ENCODE data around the gene ERFL.

ERFL gene

DNA sequence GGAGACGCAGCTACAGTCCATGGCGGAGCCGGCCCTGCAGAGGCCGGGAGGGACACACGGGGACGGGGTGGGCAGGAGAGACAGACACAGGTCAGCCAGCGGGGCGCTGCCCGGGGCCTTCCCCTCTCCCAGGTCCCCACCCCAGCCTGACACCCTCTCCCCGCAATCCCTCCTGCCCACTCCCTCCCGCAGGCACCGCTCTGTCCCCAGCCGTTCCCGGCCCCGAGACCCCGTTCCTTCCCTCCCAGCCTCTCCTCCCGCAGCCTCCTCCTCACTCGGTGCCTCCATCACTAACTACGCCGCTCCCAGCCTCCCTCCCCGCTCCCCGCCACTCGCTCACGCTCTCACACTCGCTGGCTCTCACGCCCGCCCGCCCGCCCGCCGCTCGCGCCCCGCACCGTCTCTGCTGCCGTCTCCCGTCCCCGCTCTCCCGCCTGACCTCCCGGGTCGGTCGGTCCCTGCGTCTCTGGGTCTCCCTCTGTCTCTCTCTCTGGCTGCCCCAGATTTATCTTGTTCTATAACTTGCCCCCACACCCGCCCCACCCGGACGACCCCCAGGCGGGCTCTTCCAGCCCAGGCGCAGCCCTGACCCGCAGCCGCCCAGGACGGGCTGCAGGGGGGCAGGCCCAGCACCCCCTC lies 15.2 kb downstream of the ERFL start:
- peak; percentile 47 for DNase-seq

GRCh38 chr19:41911889-41912731 lies 16.1 kb downstream of the ERFL start:
- no peak for DNase-seq

DNA sequence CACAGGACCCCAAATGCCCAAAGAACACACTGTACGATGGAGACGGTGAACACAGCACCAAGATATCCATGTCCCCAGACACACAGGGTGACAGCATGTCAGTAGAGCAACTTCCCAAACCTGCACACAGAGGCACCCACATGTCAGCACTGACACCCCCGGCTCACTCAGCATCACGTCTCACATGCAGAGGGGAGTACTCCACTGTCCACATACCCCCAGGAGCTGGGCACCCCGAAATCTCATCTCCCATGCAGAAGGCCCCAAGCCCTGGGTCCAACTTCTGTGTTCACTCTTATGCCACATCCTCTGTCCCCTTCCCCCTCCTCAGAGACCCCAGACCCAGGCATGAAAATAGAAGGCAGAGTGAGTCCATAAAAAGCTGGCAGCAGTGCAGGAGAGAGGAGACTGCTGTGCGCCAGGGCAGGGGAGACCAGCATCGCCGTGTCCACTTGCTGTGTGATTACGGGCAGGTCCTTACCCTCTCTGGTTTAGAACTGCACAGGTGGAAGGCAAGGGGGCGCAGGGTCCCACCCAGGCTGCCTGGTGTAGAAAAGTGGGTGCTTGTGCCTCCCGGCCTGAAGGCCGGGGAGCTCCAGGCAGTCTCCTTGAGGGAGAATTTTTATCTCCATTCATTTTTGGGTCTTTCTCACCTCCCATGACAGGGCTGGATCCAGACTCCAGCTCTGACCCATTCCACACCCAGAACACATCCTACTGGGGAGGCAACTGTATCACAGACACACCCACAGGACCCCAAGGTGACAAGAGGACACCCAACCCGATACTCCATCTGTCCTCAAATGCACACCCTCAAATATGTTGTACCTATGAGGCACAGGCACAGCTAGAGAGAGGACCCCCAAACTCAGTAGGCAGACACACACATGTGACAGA lies 17.0 kb downstream of the ERFL start:
- no peak for DNase-seq

DNA sequence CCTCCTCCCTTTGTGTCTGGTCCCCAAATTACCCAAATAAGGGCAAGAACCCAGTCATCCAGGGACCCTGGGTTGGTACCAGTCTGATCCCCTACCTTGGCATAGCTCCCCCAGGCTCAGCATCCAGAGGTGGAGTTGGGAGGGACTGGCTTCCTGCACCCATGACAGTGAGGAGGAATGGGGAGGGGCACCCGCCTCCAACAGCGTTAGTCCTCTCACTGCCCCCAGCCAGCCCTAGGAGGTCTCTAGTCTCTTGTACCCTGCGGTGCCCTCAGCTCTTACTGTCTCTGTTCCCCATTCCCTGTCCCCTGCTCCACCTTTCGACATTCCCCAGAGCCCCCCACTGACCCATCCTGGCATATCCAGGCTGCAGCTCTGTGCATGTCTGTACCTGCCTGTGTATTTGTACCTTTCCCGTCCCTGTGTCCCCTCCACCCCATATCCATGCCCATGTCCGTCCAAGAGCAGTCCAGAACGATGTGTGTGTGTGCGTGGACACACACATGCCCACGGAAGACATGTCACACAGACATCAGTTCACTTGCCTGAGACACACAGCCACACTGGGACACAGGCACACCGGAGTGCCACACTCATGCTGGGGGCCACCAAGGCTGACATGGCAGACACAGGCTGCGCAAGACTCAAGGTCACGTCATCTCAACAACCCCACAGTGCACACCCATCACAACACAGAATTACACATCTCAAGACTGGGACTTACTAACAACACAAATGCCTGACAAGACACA lies 17.8 kb downstream of the ERFL start:
- no peak for DNase-seq

- DNase-seq, result no peak
These were observed 18.5 kb downstream of the ERFL start for GRCh38 chr19:41909706-41910105.

DNA sequence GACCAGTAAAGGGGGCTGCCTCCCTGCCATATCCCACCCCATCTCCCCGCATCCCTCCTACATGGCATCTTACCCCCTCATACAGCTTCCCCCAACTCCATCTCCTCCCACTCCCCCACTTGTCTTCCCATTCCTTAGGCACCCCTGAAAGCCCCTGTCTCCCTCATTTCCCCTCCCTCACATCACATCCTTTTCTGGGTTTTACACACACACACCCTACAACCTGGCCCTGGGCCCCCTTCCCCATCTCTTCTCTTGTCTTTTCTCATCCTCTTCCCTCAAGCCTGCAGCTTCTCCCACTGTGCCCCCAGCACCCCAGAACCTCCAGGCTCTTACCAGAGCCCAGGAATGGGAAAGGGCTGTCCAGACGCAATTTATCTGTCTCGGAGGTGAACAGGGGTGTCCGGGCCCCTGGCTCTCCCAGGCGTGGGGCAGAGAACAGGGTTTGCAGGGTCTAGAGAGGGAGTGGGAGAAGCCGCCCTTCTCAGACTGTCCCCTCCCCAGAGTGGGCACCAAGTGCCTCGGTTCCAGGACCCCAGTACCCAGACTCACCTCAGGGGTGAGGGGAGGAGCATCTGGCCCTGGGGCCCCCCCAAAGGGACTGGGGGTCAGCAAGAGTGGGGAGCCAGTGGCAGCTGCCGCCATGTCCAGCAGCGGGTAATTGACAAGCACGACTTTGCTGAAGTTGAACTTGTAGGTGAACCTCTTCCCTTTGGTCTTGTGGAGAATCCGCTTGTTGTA lies 19.4 kb downstream of the ERFL start:
- DNase-seq, result no peak

GRCh38 chr19:41907994-41908615 lies 20.1 kb downstream of the ERFL start:
- DNase-seq, result no peak

GRCh38 chr19:41906916-41907680 lies 21.2 kb downstream of the ERFL start:
- DNase-seq, result no peak

- no peak for DNase-seq
These were observed 22.0 kb downstream of the ERFL start for GRCh38 chr19:41906271-41906670.

DNA sequence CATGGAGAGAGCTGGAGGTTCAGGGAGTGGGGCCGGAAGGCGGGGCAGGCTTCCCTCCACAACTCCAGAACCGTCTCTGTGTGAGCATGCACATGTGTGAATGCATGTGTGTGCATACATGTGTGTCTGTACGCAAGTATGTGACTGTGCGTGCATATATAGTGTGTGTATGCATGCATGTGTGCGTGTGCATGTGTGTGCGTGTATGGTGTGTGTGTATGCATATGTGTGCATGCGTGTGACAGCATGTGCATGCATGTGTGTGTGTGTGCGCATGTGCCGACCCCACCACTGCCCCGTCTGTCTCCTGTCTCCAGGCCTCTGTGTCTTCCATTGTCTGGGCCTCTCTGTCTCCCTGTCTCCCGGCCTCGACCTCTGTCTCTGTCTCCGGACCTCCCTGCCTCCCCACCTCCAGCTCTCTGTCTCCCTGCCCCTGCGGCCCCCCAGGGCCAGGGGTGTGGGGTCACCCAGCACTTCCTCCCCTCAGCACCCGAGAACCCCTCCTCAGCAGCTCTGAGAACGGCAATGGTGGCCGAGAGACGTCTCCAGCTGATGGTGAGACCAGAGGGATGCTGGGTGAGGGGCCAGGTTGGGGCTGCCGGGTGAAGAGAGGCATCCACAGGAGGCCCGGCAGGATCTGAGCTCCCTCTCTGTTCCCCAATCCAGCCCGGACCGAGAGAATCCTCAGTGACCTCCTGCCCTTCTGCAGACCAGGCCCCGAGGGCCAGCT lies 22.8 kb downstream of the ERFL start:
- DNase-seq, result no peak

DNA sequence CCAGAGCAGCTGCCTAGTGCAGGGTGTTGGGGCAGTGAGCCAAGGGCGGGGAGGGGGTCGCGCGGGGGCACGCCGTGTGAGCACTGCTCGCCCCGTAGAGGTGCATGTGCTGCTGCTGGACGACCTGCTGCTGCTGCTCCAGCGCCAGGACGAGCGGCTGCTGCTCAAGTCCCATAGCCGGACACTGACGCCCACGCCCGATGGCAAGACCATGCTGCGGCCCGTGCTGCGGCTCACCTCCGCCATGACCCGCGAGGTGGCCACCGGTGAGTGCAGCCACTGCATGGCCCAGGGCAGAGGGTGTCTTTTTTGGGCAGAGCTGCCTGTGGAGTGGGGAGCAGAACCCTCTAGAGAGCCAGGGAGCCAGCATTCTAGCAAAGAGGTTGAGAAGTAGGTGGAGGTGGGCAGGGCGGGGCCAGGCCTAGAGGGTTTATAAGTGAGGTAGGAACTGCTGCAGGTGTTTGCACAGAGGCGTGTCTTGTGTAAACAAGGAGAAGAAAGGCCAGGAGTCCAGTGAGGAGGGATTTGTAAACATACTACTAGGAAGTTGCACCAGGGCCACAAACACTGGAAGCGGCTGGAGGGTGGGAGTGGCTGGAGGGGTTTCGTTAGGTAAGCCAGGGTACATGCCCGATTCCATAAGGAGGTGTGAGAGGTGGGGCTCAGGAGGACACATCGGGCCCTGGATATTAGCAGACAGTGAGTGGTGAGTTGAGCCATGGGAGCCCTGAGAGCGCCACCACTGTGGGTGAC lies 24.0 kb downstream of the ERFL start:
- no peak for DNase-seq

GRCh38 chr19:41903193-41903953 lies 24.9 kb downstream of the ERFL start:
- DNase-seq, result no peak

DNA sequence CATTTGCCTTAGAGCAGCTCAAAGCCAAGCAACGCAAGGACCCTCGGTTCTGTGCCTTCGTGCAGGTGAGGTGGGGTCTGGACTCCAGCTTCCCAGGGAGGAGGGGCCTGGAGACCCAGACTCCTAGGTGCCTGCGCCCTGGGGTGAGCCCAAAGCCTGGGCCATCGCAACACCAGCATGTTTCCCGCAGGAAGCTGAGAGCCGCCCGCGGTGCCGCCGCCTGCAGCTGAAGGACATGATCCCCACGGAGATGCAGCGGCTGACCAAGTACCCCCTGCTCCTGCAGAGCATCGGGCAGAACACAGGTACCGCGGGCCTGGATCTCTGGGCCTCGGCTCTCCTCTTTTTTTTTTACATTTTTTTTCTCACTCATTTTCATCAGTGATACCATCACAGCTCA lies 25.7 kb downstream of the ERFL start:
- no peak for DNase-seq

GRCh38 chr19:41901707-41902360 lies 26.4 kb downstream of the ERFL start:
- DNase-seq, result no peak

- no peak for DNase-seq
These were observed 30.0 kb downstream of the ERFL start for GRCh38 chr19:41898235-41898634.

DNA sequence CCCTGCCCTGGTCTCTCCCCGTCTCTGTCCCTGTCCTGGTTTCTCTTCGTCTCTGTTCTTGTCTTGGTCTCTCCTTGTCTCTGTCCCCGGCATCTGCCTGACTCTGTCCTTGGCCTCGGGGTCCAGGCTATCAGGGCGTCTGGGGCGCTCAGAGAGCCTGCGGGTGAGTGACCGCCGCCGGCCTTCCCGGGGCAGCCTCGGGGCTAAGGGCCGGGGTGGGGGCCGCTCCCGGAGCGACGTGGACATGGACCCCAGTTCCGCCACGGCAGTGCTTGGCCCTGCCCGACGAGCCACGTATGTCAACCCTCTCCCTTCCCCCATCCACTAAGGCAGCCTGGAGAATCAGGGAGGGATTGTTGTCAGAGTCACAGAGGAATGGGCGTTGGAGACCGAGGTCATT lies 30.4 kb downstream of the ERFL start:
- DNase-seq, result no peak

- no peak for DNase-seq
These were observed 31.1 kb downstream of the ERFL start for GRCh38 chr19:41897181-41897580.

- no peak for DNase-seq
These were observed 31.7 kb downstream of the ERFL start for GRCh38 chr19:41896581-41896942.

Data from stimulated activated CD4-positive, alpha-beta T cell treated with anti-CD3 and anti-CD28 coated beads, Interleukin-15, amount 100 ng/mL, for 24 hours (primary cell).